Measurements from ENCODE around the gene PTPRCAP.
A peak's percentile ranks its signal among the peaks of the same experiment; 100 is the strongest.

Gene PTPRCAP

DNA sequence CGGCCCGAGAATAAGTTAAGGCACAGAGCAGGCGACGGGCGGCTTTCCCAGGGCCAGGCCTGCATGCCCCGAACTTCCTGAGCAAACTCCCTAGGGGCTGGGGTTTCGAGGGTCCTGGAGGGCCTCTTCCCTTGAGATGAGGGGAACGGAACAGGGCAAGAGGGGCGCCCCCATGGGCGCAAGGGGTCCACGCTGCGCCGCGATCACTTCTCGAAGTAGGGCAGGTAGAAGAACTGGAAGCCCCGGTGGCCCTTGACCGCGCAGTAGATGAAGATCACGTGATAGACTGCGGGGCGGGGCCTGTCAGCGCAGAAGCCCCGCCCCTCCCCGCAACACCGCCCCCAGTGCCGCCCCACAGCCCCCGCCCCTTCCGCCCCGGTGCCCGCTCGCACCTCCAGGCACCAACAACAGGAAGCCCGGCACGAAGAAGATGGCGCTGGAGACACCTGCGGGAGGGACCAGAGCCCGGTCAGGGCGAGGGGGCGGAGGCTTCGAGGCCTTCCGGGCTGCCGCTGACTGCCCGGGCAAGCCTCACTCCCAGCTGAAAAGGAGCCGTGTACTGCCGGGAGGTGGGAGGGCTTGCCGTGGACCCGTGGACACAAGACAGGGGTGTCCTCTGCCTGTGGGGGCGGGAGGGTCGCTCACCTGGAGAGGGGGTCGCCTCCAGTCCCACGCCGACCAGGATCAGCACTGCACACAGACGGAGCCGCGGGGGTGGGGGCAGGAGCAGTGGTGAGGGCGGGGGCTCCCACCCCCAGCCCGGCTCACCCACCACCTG lies 27.1 kb upstream of the PTPRCAP start:
- DNase-seq: peak; percentile 90

GRCh38 chr11:67463680-67464410 lies 26.4 kb upstream of the PTPRCAP start:
- DNase-seq: no peak

- no peak for DNase-seq
These were observed 25.7 kb upstream of the PTPRCAP start for GRCh38 chr11:67463186-67463585.

DNA sequence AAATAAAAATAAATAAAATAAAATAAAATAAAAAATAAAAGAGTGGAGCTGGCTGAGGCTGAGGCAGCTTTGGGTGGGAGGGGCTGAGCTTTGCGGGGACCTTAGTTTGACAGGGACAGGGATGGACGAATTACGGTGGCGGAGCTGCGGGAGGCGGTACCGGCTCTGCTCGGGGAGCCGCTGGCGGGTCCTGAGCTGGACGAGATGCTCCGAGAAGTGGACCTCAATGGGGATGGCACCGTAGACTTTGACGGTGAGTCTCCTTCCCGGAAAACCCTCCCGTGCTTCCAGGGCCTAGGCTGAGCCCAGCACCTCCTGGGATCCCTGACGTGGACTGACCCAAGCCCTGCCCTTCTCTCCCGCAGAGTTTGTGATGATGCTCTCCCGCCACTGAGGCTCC lies 20.8 kb upstream of the PTPRCAP start:
- DNase-seq: no peak

GRCh38 chr11:67457453-67457852 lies 20.0 kb upstream of the PTPRCAP start:
- DNase-seq: no peak

- no peak for DNase-seq
These were observed 18.7 kb upstream of the PTPRCAP start for GRCh38 chr11:67456068-67456705.

- DNase-seq: no peak
These were observed 17.6 kb upstream of the PTPRCAP start, which contains the start of gene CABP4 for GRCh38 chr11:67455054-67455453. CABP4 (plus strand) TSS chr11:67455354; CDS start chr11:67455424, 70 bp downstream.

GRCh38 chr11:67453816-67454732 lies 16.6 kb upstream of the PTPRCAP start:
- DNase-seq: no peak

DNA sequence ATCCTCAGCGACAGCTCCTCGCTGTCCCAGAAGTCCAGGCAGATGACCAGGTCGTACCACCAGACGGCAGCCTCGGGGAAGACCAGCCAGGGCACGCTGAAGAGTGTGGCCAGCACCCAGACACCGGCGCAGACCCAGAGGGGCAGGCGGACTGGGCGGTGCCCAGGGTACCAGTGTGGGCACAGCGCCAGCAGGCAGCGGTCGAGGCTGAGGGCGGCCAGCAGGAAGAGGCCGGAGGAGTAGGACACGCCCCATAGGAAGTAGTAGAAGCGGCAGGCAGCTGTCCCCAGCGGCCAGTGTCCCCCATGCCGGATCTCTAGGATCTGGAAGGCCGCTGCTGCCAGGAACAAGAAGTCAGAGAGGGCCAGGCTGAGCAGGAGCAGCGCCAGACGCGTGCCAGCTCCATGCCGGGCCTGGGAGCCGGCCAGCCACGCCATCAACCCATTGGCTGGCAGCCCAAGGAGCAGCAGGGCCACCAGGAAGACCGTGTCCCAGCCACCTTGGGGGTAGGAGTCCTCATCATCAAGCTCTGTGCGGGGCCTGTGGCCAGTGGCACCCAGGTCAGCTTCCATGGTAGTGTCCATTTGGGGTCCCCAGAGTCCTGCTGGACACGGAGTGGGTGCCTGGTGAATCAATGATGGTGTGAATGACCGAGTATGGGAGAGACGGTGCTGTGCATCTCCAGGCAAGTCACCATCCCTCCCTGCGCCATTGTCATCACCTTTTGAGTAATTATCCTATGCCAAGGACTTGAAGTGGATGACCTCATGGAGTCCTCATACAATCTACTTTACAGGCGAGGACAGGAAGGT lies 14.9 kb upstream of the PTPRCAP start, which contains the start of gene GPR152:
TSS of gene GPR152 (minus strand) at position 589 of the 812 bp plus-strand sequence. CDS start at position 584, 5 bp downstream.
- DNase-seq: no peak

- DNase-seq: no peak
These were observed 14.1 kb upstream of the PTPRCAP start for GRCh38 chr11:67451658-67451976.

- DNase-seq: no peak
These were observed 13.5 kb upstream of the PTPRCAP start for GRCh38 chr11:67450796-67451657.

DNA sequence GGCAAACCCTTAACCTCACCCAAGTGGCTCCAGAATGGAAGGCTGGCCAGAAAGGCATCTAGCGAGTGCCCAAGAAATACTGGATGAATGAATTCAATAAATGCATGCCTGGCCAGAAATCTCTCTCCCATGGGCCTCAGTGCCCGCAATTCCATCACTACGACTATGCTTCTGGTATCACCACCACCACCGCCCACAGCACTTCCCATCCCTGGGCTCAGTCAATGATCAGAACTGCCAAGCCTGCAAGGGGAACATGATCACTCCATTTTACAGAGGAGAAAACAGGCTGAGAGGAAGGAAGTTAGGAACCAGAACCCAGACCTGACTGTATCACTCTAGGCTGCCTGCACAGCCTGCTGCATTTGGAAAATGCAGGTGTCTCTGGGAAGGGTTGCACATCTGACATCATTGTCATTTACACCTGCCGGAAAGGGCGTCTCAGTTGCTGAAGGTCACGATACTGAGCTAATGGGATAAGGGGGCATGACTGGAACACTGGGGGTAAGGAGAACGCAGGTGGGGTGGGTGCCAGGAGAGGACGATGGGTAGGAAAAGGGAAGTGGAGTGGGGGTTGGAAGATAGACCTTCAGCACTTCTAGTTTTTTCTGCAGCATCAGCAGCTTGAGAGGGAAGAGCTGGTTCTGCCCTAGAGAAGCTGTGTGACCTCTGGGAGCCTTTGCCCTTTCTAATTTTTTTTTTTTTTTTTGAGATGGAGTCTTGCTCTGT lies 11.8 kb upstream of the PTPRCAP start:
- no peak for DNase-seq

DNA sequence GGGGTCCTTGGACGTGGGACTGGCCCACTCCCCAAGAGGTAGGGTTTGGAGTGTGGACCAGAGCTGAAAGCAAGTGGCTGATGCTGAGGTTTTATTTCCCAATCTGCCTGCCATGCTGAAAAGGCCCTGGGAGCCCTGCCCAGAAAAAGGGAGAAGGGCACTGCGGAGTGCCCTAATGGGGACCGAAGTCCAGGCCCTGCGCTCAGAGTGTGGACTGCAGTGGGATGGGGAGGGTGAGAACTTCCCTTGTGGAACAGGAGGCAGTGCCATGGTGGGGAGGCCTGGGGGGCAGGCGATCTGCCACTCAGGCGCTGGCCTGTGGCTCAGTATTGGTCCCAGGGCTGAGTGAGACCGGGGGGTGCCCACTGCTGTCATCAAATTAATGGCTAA lies 10.7 kb upstream of the PTPRCAP start:
- no peak for DNase-seq

DNA sequence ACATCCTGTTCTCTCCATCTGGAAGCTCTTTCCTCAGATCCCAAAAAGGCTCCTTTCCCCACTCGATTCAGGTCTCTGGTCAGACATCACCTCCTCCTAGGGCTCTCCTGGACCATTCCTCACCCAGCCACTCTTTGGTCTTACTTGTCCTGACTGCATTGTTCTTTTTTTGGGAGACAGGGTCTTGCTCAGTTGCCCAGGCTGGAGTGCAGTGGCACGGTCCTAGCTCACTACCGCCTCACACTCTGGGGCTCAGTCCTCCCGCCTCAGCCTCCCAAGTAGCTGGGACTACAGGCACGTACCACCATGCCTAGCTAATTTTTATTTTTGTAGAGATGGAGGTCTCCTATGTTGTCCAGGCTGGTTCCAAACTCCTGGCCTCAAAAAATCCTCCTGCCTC lies 8.0 kb upstream of the PTPRCAP start:
- DNase-seq: no peak

- no peak for DNase-seq
These were observed 5.3 kb upstream of the PTPRCAP start for GRCh38 chr11:67442504-67443404.

DNA sequence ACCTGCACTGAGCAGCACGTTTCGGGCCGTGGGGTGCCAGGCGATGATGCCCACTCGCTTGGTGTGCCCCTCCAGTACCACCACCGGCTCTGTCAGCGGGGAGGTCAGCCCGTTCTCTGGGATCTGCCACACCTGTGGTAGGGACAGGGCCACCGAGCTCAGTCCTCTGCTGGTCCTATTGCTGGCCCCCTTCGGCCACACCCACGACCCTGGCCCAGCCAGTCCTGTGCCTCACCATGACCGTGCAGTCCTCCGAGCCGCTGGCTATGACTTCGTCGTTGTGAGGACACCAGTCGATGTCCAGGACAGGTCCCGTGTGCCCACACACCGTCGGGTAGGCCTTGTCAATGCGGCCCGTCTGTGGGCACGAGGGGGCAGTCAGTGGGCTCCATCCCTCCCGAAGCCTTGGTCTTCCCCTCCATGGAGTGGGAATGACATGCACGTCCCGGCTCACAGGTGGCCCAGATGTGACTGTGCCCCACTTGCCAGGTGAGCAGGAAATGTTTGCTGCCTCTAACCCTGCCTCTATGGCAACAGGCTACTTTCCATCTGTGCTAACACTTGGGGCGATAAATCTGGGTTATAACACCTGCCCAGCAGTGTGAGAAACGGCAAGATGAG lies 4.4 kb upstream of the PTPRCAP start:
- DNase-seq: no peak

- DNase-seq: no peak
These were observed 3.6 kb upstream of the PTPRCAP start for GRCh38 chr11:67441098-67441563.

Data from NCI-H2171 (cell line).